ENCODE measurements around the gene NYAP2. TPM values are rescaled to one million over a fixed set of nuclear protein-coding genes. Genes with fewer than 3 reads are reported as not detected.

Gene NYAP2
- total RNA-seq, 1 donor: not detected

- no peak for DNase-seq (ENCODE audit: low read depth)
- TF ChIP-seq CTCF (IDR thresholded peaks at IDR 0.05; ENCODE audit: insufficient read depth, low read length): no peak
- no peak overlapping the region for H3K4me3 ChIP-seq (ENCODE audit: low read depth, low read length)
These were observed 19.7 kb upstream of the NYAP2 start for GRCh38 chr2:225379856-225380255.

- no peak for TF ChIP-seq CTCF (IDR thresholded peaks at IDR 0.05; ENCODE audit: insufficient read depth, low read length)
- no peak overlapping the region for H3K4me3 ChIP-seq (ENCODE audit: low read depth, low read length)
- DNase-seq (ENCODE audit: low read depth): no peak
These were observed 17.9 kb upstream of the NYAP2 start for GRCh38 chr2:225381609-225382008.

- DNase-seq (ENCODE audit: low read depth): no peak
- H3K4me3 ChIP-seq (ENCODE audit: low read depth, low read length): no peak overlapping the region
- no peak for TF ChIP-seq CTCF (IDR thresholded peaks at IDR 0.05; ENCODE audit: insufficient read depth, low read length)
These were observed 1.1 kb upstream of the NYAP2 start for GRCh38 chr2:225398372-225398771.

GRCh38 chr2:225400060-225400511, 576 bp downstream of the NYAP2 start:
- no peak overlapping the region for H3K4me3 ChIP-seq (ENCODE audit: low read depth, low read length)
- DNase-seq (ENCODE audit: low read depth): peak; percentile 68
- no peak for TF ChIP-seq CTCF (IDR thresholded peaks at IDR 0.05; ENCODE audit: insufficient read depth, low read length)

- no peak overlapping the region for H3K4me3 ChIP-seq (ENCODE audit: low read depth, low read length)
- no peak for DNase-seq (ENCODE audit: low read depth)
- TF ChIP-seq CTCF (IDR thresholded peaks at IDR 0.05; ENCODE audit: insufficient read depth, low read length): no peak
These were observed 1.3 kb downstream of the NYAP2 start for GRCh38 chr2:225400546-225401400.

GRCh38 chr2:225402210-225402776, 2.8 kb downstream of the NYAP2 start:
- no peak for DNase-seq (ENCODE audit: low read depth)
- no peak for TF ChIP-seq CTCF (IDR thresholded peaks at IDR 0.05; ENCODE audit: insufficient read depth, low read length)

More at GRCh38 chr2:225402210-225402776, 2.8 kb downstream of the NYAP2 start:
- no peak overlapping the region for H3K4me3 ChIP-seq (ENCODE audit: low read depth, low read length)
